ENCODE results near the gene ELK1.

DNA sequence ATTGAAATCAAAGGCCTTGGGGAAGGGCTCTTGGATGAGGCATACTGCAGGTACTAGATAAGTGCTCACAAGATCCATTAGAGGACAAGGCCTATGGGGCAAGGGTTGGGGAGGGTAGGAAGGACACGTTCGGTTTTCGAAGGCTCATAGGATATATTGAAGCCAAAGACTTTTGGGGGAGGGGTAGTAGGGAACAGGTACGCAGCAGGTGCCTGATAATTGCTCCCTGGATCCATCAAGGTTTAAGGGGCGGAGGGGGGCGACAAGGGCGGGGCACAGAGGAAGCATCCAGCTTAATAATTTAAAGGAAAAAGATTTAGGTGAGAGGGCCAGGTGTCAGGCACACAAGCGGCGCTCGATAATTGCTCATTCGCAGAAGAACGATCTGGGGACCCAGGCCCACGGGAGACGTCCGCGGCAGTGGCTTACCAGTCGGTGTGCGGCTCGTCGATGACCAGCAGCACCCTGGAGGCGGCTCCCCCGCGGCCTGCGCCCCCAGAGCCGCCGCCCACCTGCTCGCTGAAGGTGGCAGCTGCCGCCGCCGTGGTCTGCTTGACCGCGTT lies 31.4 kb downstream of the ELK1 start:
- TF ChIP-seq, protein P1, sequence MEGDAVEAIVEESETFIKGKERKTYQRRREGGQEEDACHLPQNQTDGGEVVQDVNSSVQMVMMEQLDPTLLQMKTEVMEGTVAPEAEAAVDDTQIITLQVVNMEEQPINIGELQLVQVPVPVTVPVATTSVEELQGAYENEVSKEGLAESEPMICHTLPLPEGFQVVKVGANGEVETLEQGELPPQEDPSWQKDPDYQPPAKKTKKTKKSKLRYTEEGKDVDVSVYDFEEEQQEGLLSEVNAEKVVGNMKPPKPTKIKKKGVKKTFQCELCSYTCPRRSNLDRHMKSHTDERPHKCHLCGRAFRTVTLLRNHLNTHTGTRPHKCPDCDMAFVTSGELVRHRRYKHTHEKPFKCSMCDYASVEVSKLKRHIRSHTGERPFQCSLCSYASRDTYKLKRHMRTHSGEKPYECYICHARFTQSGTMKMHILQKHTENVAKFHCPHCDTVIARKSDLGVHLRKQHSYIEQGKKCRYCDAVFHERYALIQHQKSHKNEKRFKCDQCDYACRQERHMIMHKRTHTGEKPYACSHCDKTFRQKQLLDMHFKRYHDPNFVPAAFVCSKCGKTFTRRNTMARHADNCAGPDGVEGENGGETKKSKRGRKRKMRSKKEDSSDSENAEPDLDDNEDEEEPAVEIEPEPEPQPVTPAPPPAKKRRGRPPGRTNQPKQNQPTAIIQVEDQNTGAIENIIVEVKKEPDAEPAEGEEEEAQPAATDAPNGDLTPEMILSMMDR (conservative IDR thresholded peaks at IDR 0.05) = no peak
- no peak for TF ChIP-seq ZFX (IDR thresholded peaks at IDR 0.05)
